ENCODE measurements around the gene MAPKAPK3.

- TF ChIP-seq CTCF (IDR thresholded peaks at IDR 0.05) = no peak
- TF ChIP-seq POLR2A (IDR thresholded peaks at IDR 0.05) = peak; percentile 58 to 76
Measured at GRCh38 chr3:50612234-50612882, 4.6 kb upstream of the MAPKAPK3 start.
